Sciatic nerve (tissue), 2 donors: ENCODE data around the gene NBDY. TPM values are rescaled to one million over a fixed set of nuclear protein-coding genes. Genes with fewer than 3 reads are reported as not detected.
"Not testable (repeated sequence)": the region's sequence is repeated elsewhere in the genome, so short reads cannot be mapped to it uniquely, and the experiment has no call there.

Experiments
- ATAC-seq: fragments of 200-7000 bp; cut with Tn5 transposase; one replicate; pipeline ENCODE4 v1.9.1; 2020; ENCODE audit warnings: mild to moderate bottlenecking, moderate library complexity
- DNase-seq: peaks from one replicate; pipeline ENCODE4 v3.0.0-alpha.2; 2020; ENCODE audit warnings: low spot score
- intact Hi-C: fragments of 100-400 bp; cut with DNase I; formaldehyde crosslinking; loops from one replicate; pipeline ENCODE4 v1.14.2; 2022
- total RNA-seq: library from RNA; stranded (reverse); fragmentation: NEBNext Ultra II Directional; extraction: Animal tissue kit (Norgen Biotek cat#: 25700); gene quantifications from one replicate; pipeline ENCODE4 v1.2.1, GENCODE V29; 2021
- donor health status: DM: no; HTN: no; CAD: no.
- donor health status: DM: no; HTN: no; CAD: no.

The NBDY gene, protein sequence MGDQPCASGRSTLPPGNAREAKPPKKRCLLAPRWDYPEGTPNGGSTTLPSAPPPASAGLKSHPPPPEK
- total RNA-seq, result 37.6 TPM

DNA sequence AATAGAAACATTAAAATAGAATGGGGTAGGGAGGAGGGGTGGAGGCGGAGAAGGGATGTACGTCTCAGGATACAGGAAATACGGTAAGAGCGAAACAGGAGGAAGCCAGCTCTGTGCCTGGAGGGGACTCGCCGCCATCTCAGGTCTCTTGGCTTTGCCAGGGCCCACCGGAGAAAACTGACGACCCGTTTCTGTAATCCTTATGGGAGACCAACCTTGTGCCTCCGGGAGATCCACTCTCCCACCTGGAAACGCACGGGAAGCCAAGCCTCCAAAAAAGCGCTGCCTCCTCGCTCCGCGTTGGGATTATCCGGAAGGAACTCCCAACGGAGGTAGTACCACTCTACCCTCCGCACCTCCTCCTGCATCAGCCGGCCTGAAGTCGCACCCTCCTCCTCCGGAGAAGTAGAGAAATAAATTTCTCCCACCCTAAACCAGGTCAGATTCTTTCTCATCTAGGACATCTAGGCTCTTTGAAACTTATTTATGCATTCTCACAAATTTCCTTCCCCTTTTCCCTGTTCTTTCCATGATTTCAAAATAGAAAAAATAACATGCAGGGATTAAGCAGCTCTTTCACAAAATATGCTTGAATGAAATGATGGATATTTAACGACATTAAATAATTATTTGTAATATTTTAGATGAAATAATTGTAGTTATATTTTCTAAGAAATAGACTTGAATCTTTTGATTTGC lies at the start of gene NBDY:
Gene NBDY, plus strand, starts transcription at position 92 of the 699 bp plus-strand sequence. Its CDS starts 111 bp downstream, at position 203.
- no peak for DNase-seq
- intact Hi-C loops, result no loop called here
- peak; percentile 96 for ATAC-seq

DNA sequence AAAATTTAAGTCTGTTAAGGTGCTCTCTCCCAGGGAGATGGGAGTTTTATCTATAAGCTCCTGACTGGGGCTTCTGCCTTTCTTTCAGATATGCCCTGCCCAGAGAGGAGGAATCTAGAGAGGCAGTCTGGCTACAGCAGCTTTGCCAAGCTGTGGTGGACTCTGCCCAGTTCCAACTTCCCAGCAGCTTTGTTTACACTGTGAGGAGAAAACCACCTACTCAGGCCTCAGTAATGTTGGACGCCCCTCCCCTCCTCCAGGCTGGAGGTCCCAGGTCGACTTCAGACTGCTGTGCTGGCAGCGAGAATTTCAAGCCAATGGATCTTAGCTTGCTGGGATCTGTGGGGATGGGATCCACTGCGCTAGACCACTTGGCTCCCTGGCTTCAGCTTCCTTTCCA lies 24.5 kb upstream of the NBDY start:
- DNase-seq, intact Hi-C loops, ATAC-seq: not testable (repeated sequence)

DNA sequence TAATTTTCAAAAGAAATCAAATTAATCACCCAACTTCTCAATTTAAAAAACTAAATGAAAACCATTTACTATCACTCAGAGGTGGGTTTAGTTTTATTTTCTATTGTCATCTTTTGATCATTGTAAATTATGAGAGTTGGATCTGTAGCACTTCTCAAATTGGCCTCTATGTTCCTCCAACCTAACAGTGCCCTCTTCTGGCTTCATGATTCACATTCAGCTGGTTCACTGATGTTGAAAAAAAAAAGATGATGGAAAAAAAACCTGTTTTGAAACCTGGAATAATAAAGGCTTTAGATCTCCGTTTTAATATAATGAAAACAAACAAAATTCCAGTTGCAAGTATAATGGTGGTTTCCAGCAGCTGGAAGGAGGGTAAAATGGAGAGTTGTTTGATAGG lies 2.4 kb upstream of the NBDY start:
- DNase-seq (no peak), ATAC-seq (no peak)
- intact Hi-C loops, result no loop called here

DNA sequence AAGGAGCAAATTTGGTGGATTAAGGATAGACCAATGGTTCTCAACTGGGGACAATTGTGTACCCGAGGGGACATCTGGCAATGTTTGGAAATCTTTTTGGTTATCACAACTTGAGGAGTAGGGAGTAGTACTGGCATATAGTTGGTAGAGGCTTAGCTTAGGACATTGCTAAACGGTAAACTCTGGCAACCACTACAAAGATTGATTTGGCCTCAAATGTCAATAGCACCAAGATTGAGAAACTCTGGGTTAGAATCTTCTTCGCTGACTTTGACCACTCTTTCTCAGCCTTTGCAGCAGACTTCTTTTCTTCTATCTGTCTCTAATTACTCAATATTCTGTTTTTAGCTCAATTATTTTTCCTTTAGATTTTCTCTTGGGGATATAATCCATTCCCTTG lies 1.5 kb upstream of the NBDY start:
- intact Hi-C loops, result no loop called here
- ATAC-seq, result no peak
- no peak for DNase-seq

DNA sequence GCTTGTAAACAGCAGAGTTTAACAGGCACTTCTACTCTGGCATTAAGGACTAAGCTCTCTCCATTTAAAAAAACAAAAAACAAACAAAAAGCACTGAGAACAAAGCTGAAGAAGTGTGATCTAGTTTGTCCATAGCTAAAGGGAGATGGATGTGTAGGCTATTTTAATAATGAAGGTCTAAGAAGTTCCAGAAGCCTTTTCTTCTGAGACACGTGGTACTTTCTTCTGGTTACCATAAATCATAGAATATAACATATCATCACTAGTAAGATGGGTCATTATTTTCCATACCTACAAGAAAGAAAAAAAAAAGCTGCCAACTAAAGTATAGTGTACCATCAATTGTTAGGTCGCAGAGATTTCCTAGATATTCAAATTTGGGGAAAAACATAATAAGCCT lies 722 bp upstream of the NBDY start:
- ATAC-seq, result peak; percentile 59
- intact Hi-C loops, result no loop called here

DNA sequence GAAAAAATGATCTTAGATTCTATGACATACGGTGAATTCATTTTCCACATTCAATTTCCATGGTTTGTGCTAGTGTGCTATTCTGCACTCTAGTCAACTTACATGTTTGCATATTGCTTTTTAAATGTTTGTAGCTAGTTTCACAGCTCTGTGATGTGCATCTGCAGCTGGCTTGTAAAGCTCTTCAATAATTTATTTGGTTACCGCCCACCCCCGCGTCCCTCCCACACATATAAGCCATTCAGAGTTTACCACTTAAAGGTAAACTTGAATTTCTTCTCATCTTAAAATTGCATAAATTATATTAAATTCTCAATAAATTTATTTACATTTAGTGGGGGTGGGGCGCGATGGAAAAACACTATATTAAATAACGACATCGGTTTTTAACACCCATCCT lies 291 bp upstream of the NBDY start:
- intact Hi-C loops, result no loop called here
- DNase-seq (no peak), ATAC-seq (peak; percentile 32)

More for the DNA sequence above, 722 bp upstream of the NBDY start:
- DNase-seq, result no peak

DNA sequence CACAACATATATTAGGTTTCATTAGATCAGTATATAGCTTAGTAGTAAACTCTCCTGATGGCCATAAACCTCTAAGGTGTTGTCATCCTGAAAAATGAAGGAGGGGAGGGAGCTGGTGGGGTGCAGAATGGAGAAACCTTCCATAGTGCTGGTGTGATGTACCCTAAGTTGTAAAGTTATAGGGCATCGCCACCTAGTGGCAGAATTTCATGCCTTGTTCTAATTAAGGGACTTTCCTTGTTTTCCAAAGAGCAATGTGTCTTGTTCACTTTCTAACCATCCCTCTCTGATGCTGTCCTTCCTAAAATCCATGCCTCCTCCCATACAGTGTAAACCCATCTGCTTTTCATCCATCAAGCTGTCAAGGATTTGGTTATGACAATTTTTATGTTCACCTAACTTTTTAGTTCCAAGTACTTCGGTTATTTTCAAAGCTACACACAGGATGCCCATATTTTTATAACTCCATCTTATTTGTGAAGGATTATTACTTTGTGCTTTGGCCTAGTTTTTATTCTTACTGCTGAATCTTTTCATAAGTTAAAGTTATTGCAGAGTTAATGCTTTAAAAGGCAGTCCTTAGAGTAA lies 4.5 kb downstream of the NBDY start:
- intact Hi-C loops, result no loop called here
- ATAC-seq (peak; percentile 53), DNase-seq (peak; percentile 73)

DNA sequence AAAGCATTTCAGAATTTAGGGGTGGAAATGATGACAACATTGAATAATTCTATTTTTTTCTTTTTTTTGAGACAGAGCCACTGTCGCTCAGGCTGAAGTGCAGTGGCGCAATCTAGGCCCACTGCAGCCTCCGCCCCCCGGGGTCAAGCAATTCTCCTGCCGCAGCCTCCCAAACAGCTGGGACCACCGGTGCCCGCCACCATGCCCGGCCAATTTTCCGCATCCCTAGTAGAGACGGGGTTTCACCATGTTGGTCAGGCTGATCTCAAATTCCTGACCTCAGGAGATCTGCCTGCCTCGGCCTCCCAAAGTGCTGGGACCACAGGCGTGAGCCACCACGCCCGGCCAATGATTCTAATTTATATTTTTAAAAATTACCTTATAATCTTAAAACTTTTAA lies 7.2 kb downstream of the NBDY start:
- DNase-seq, result no peak
- intact Hi-C loops, result no loop called here
- ATAC-seq, result no peak

DNA sequence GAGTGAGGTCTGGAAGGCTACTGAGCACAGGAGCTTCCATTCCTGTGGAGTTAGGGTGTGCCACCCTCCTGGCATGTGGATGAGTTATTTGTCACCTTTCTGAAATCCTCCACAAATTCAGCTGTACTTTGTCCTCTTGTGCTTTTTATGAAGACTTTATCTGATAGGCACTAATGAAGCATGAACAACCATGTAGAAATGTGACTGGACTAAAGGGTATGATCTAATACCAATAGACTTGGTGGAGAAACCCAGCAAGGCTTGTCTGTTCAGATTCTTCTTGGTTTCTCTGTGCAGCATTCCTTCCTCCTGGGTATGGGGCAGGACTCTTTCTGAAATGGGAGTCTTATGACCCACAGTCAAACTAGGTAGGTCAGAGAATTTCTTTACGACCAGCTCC lies 9.6 kb downstream of the NBDY start:
- ATAC-seq, result no peak
- intact Hi-C loops, result no loop called here
- no peak for DNase-seq

DNA sequence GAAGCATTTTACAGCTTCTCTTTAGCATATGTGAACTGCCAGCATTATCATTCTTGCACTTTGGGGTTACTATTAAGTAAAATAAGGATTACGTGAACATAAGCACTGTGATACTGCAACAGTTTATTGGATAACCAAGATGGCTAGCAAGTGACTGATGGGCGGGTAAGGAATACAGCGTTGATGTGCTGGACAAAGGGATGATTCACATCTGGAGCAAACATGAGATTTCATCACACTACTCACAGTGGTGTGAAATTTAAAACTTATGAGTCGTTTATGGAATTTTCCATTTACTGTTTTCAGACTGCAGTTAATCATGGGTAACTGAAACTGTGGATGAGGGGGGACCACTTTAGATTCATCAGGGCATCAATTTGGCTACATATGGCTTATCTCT lies 16.0 kb downstream of the NBDY start:
- intact Hi-C loops, result no loop called here
- no peak for DNase-seq
- peak; percentile 80 for ATAC-seq

DNA sequence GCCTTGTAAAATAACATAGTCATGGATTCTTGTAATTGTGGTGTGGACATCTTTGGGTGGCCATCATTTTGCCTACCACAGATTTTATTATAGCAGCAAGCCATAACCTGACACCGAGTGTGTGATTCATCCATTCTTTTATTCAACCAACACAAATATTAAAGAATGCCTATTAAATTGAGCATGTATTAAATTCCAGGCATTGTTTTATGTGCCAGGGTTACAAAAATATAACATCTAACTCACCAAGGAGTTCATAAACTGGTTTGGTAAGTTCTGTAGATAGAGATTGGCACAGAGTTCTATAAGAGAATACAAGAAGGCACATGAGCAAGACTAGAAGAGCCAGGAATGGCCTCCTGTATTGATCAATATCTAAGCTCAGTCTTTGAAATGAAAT lies 18.0 kb downstream of the NBDY start:
- DNase-seq (no peak), ATAC-seq (no peak)
- intact Hi-C loops, result no loop called here

DNA sequence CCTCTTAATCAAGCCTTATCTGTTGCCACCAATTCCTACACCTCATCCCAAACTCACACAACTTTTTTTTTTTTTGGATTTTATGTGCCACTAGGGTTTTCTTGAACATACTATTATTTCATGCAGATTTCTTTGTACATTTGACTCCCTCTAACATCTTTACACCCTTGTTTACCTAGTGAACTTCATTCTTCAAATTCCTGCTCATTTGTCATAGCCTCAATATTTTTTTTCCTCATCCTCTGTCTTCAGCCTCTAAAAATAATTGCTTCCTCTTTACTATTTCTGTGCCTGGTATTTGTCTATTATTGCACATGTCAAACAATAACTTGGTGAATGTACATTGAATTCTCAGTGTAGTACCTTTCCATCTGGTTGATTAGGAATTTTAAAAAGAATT lies 22.0 kb downstream of the NBDY start:
- ATAC-seq (no peak), DNase-seq (no peak)
- intact Hi-C loops, result no loop called here

DNA sequence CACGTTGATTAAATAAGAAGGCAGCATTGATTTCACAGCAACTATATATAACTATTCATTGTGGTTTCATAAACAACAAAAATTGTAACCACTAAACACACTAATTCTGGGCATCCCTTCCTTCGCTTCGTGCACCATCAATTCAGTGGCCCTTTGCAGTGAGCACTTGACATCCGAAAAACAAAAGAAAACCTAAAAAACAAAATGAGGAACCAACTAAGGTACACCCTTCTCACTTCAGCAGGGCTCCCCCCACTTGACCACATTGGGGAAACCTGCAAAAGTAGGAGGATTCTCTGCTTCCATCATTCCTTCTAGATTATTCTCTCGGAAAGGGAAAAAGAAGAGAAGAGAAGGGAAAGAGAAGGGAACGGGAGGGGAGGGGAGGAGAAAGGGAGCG lies 28.3 kb downstream of the NBDY start:
- DNase-seq (no peak), ATAC-seq (no peak)
- intact Hi-C loops, result no loop called here

DNA sequence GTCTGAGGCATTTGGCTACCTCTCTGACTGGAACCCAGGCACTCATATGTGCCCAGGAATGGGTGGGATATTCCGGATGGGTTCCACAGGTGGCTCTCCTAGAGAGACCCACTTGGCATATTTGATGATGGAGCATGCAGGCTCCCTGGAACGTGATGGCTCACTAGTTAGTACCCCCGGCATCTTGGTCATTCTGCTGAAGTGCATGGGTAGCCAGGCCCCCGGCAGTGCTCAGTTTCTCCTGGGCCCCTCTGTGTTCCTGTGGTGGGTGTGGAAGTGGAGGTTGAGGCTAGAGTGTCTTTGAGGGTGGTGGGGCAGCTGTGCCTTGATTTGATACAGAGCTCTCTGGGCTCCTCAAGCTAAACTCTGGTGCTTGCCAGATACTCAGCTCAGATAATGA lies 29.4 kb downstream of the NBDY start:
- ATAC-seq (no peak), DNase-seq (no peak)
- intact Hi-C loops, result no loop called here

DNA sequence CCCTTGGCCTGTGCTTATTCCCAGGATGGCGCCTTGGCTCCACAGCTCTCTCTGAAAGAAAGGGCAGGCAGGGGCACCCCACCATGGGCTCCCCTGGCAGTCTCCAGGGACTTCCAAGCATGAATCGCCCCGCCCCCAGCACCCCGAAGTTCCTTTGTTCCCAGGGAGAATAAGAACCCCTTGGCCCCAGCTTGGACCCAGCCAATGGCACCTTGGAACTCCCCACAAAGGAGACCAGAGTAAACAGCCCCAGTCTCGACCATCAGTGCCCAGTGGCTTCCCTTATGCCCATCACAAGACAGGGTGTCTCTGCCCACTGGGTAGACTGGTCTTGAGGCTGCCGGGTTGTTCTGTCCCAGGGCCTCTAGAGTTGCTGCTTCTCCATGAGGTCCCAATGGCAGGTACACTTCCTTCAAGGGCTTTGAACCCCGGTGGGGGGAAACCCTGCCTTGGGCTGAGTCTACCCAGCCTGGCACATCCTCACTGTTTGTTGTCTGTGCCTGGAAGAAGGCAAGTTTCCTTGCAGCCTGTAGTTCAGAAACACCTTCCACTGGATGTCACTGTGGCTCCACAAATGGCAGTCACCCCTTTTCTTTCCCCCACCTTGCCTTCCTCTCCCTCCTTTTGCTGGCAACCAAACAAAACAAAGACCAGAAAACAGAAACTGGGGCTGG lies 30.8 kb downstream of the NBDY start:
- no peak for DNase-seq
- ATAC-seq, result no peak
- intact Hi-C loops, result no loop called here

DNA sequence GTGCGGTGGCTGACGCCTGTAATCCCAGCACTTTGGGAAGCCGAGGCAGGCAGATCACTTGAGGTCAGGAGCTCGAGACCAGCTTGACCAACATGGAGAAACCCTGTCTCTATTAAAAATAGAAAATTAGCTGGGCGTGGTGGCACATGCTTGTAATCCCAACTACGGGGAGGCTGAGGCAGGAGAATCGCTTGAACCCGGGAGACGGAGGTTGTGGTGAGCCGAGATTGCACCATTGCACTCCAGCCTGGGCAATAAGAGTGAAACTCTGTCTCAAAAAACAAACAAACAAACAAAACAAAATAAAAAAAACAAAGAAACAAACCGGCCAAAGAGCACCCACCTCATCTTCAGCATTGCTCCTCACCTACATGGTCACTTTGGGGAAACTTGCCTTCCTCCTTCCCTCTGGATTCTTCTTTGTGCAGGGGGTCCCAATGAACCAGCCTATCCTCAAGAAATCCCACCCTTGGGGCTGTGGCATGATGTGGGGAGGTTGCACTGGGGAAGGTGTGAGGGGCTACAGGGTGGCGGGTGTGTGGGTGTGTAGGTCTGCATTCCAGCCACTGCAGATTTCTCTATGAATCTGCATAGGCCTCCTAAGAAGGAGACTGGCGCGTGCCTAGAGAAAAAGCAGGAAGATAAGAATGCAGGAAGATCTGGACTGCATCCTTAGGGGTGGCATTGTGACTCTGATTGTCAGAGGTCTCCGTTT lies 31.5 kb downstream of the NBDY start:
- DNase-seq, intact Hi-C loops, ATAC-seq: not testable (repeated sequence)

DNA sequence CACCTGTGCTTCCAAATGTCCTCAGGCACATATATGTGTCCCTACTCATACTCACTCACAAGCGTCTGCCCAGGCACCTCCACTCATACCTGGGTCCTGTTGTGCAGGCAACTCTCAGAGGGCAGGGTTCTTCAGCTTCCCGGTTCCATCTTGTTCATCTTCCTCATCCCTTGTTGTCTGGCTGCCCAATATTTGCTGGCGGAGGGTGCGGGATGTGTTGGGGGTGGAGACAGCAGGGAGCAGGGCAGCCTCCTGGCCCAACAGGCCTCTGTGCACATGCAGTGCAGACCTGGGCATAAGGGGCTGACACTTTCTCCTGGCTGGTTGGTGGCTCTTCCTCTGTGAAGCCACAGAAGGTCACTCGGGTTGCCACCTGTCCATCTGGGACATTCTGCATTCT lies 32.1 kb downstream of the NBDY start:
- no peak for DNase-seq
- intact Hi-C loops, result no loop called here
- no peak for ATAC-seq

DNA sequence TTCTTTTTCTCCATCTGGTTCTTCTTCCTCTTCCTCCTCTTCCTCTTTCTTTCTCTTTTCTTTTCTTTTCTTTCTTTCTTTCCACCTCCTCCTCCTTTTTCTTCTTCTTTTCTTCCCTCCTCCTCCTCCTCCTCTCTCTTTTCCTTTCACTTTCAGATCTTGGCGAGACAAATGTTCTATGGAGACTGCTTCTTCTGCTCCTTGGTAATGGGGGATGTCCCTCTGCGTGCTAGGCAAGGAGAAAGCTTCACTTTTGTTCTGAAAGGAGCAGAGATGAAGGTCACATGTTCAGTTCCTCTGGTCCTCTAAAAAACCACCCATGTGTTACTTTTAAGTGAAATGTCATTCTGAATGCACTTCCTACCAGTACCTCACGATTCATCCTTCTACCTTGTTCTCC lies 33.2 kb downstream of the NBDY start:
- intact Hi-C loops, result no loop called here
- ATAC-seq, result no peak

DNA sequence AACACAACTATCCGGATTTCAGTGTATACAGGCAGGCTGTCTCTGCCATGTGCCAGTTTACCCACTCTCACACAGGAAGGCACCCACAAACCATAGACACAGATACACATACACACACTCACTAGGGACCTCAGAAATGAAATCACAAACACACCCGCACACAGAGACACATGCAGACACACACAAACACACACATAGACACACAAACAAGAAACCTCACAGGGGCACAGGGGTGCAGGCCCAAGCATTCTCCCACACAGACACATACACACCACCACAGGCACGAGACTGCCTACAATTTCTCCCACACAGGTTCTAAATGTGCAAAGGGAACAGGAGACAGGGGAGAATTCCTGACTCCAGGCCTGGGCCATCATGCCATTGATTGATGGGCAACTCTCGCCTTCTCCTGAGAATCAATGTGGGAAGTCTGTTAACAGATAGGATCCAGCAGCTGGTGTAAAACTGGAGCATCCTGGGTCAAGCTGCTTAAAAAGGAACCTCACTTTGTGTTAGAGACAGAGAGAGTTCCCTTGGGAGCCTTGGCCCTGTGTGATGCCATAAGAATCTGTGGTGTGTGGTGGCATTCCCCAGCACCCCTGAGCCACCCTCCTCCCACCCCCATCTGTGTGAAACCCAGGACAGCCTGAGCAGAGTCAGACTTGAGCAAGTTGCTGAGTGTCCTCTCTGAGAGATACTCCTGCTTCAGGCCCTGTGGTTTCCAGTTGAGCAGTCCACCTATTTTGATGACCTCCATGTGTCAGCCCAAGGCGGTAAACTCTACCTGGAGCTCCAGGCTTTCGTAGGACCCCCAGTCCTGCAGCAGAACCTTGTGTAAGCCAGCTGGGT lies 33.9 kb downstream of the NBDY start:
- DNase-seq (no peak), ATAC-seq (no peak)
- intact Hi-C loops, result no loop called here

More for the DNA sequence above, 33.2 kb downstream of the NBDY start:
- DNase-seq, result no peak
